ENCODE measurements around the gene CCDC24. TPM values are rescaled to one million over a fixed set of nuclear protein-coding genes. Genes with fewer than 3 reads are reported as not detected.
A peak's percentile ranks its signal among the peaks of the same experiment; 100 is the strongest.

CCDC24 gene
- total and polyA plus RNA-seq, 2 of the 4 experiments (the other 2 are of a cell fraction) = 1.4 to 4.6 TPM

DNA sequence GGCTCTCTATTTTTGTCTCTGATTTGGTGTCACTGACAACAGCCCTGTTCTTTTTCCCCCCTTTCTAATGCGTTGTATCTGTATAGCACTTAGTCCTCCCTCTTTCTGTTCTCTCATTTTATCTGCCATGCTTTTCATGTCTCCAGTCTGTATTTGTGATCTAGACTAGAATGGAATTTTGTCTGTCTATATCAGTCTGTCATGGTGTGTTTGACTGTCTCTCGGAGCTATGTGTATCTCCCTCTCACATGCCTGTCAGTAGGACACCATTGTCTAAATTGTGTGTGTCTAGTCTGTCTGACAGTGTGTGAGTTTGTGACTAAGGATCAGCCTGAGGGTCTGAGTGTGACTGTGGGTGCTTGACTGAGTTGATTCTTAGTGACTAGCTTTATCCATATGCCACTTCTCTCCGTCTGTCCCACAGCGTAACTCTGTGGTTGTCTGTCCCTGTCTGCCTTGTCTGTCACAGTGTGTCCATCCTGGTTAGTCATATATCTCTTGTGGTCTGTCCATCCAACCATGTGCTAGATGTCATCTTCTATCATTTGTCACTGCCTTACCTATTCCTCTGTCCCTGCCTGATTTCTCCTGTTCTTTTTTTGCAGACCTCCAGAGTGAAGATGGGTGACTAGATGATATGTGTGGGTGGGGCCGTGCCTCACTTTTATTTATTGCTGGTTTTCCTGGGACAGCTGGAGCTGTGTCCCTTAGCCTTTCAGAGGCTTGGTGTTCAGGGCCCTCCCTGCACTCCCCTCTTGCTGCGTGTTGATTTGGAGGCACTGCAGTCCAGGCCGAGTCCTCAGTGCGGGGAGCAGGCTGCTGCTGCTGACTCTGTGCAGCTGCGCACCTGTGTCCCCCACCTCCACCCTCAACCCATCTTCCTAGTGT lies 13.8 kb upstream of the CCDC24 start:
- H2BK15ac ChIP-seq (ENCODE audit: low read depth, low read length) = no peak overlapping the region
- no peak overlapping the region for H3K4me2 ChIP-seq (ENCODE audit: low read depth, low read length)
- TF ChIP-seq MXI1 (IDR thresholded peaks at IDR 0.05; ENCODE audit: borderline replicate concordance, low read depth, low read length) = no peak
- TF ChIP-seq NFE2L2 (IDR thresholded peaks at IDR 0.05; ENCODE audit: low read depth, low read length) = no peak
- TF ChIP-seq SMC3 (IDR thresholded peaks at IDR 0.05; ENCODE audit: low read depth, low read length) = no peak
- no peak for TF ChIP-seq RCOR1 (IDR thresholded peaks at IDR 0.05; ENCODE audit: insufficient replicate concordance, low read length)
- TF ChIP-seq MAFK (IDR thresholded peaks at IDR 0.05; ENCODE audit: low read depth, low read length) = no peak
- no peak for TF ChIP-seq CTCF (conservative IDR thresholded peaks at IDR 0.05; ENCODE audit: low read depth, low read length)
- TF ChIP-seq POLR2A (IDR thresholded peaks at IDR 0.05; ENCODE audit: low read depth, low read length) = no peak
- TF ChIP-seq CEBPB (IDR thresholded peaks at IDR 0.05; ENCODE audit: low read depth, low read length) = no peak
- TF ChIP-seq RFX5 (IDR thresholded peaks at IDR 0.05; ENCODE audit: low read depth, low read length) = no peak
- no peak for TF ChIP-seq CHD1 (IDR thresholded peaks at IDR 0.05; ENCODE audit: low read depth, low read length)
- no peak for TF ChIP-seq RAD21 (IDR thresholded peaks at IDR 0.05; ENCODE audit: low read length)
- TF ChIP-seq USF2 (IDR thresholded peaks at IDR 0.05; ENCODE audit: low read depth, low read length) = no peak
- TF ChIP-seq, protein P1, sequence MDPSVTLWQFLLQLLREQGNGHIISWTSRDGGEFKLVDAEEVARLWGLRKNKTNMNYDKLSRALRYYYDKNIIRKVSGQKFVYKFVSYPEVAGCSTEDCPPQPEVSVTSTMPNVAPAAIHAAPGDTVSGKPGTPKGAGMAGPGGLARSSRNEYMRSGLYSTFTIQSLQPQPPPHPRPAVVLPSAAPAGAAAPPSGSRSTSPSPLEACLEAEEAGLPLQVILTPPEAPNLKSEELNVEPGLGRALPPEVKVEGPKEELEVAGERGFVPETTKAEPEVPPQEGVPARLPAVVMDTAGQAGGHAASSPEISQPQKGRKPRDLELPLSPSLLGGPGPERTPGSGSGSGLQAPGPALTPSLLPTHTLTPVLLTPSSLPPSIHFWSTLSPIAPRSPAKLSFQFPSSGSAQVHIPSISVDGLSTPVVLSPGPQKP (IDR thresholded peaks at IDR 0.05; ENCODE audit: borderline replicate concordance, low read depth, low read length) = no peak
- H3K4me3 ChIP-seq (ENCODE audit: insufficient read depth, low read depth, low read length) = no peak overlapping the region
- peak overlapping the region; percentile 21 for H2AK9ac ChIP-seq (replicated peaks; ENCODE audit: low read depth, low read length, poor library complexity)
- H2BK120ac ChIP-seq (ENCODE audit: low read depth, low read length) = no peak overlapping the region
- H3K4ac ChIP-seq (ENCODE audit: low read depth, low read length) = no peak overlapping the region
- H3K56ac ChIP-seq (ENCODE audit: extremely low read depth, insufficient read depth, low read length) = no peak overlapping the region
- H3K23ac ChIP-seq (ENCODE audit: low read depth, low read length) = no peak overlapping the region
- DNase-seq (no peak), ATAC-seq (ENCODE audit: low read depth) (no peak)
- H3K18ac ChIP-seq (ENCODE audit: low read depth, low read length) = no peak overlapping the region
- H4K5ac ChIP-seq (ENCODE audit: low read depth, low read length) = no peak overlapping the region
- no peak overlapping the region for H2AK5ac ChIP-seq (ENCODE audit: low read depth, low read length)
- H2BK5ac ChIP-seq (ENCODE audit: low read depth, low read length, poor library complexity, severe bottlenecking) = no peak overlapping the region
- H3K9me1 ChIP-seq (ENCODE audit: insufficient read depth, low read length) = peaks cover 42% of the 10 kb centered on the region
- no peak overlapping the region for H4K8ac ChIP-seq (ENCODE audit: low read depth in 2 of 2, low read length in 2 of 2)
- peaks cover 23% of the 10 kb centered on the region for H3K4me1 ChIP-seq (ENCODE audit: control insufficient read depth, insufficient read depth, low read length)
- CTCF ChIA-PET = no interaction called here
- BruUV-seq (replicated peaks) = no TSS peak
- WGBS, 2 experiments (ENCODE audit: extremely low coverage in 2 of 2, insufficient read length in 1 of 2) = 79% methylated on average over 2 of the region's 9 CpGs; no CpG with 5 or more reads in 1 of the 2 experiments
- no peak overlapping the region for H2AFZ ChIP-seq (replicated peaks; ENCODE audit: low read length, poor library complexity)
- dilution Hi-C loops (cut with HindIII; ENCODE audit: low sequenced_read_pairs, unreplicated experiment) (no loop called here), in situ Hi-C loops (cut with MboI; ENCODE audit: low sequenced_read_pairs) (no loop called here), intact Hi-C loops (cut with micrococcal nuclease) (no loop called here)
- peaks cover 41% of the 10 kb centered on the region for H4K20me1 ChIP-seq (ENCODE audit: insufficient read depth, low read length)
- H3K27ac ChIP-seq (ENCODE audit: insufficient read depth, low read length) = no peak overlapping the region
- H3K27me3 ChIP-seq (ENCODE audit: control insufficient read depth, insufficient read depth, low read length) = no peaks in the 10 kb centered on the region
- POLR2A ChIA-PET (ENCODE audit: unreplicated experiment) = no interaction called here
- H3K9ac ChIP-seq (ENCODE audit: low read depth, low read length) = no peak overlapping the region
- H2BK20ac ChIP-seq (ENCODE audit: low read depth, low read length) = no peak overlapping the region
- H3K36me3 ChIP-seq (ENCODE audit: control insufficient read depth, insufficient read depth, low read length) = peaks cover 30% of the 10 kb centered on the region
- peaks cover 43 to 70% of the 10 kb centered on the region in 2 experiments; a peak in 3 of 4 replicates for H3K79me1 ChIP-seq (ENCODE audit: low read depth in 1 of 2, low read length in 2 of 2)
- no peaks in the 10 kb centered on the region for H3K9me3 ChIP-seq (ENCODE audit: control insufficient read depth, insufficient read depth, low read length)
- H4K91ac ChIP-seq (ENCODE audit: insufficient read depth, low read depth, low read length) = no peak overlapping the region
- H3K14ac ChIP-seq (replicated peaks; ENCODE audit: low read depth, low read length) = no peak overlapping the region
